ENCODE results near the gene ARRB1. TPM values are rescaled to one million over a fixed set of nuclear protein-coding genes. Genes with fewer than 3 reads are reported as not detected.

ARRB1 gene
- total RNA-seq, 1 experiment from 2014 or later = 24.2 TPM

- H3K27me3 ChIP-seq (ENCODE audit: insufficient read depth, low read length) = no peaks in the 10 kb centered on the region
- no peaks in the 10 kb centered on the region for H3K9me3 ChIP-seq (ENCODE audit: control insufficient read depth in 1 of 2, insufficient read depth in 1 of 2, low read depth in 1 of 2, low read length in 2 of 2)
- no peak overlapping the region for H3K27ac ChIP-seq (ENCODE audit: low read depth, low read length)
- peaks cover 5% of the 10 kb centered on the region for H3K79me2 ChIP-seq (ENCODE audit: insufficient read depth, low read length)
- no peak for ATAC-seq
- H3K4me1 ChIP-seq (ENCODE audit: control insufficient read depth in 1 of 2, insufficient read depth in 2 of 2, low read length in 2 of 2) = peaks cover 38 to 57% of the 10 kb centered on the region in 2 experiments
- ChIA-PET POLR2A (no interaction called here), CTCF (no interaction called here), RAD21 (ENCODE audit: low non-redundant PET in 1 of 2, low total read pairs in 2 of 2, uncharacterized antibody in 2 of 2, unreplicated experiment in 2 of 2) (no interaction called here)
- TF ChIP-seq CTCF (IDR thresholded peaks at IDR 0.05 in 2 of 3, conservative IDR thresholded peaks at IDR 0.05 in 1 of 3; ENCODE audit: borderline replicate concordance in 1 of 3, insufficient read depth in 1 of 3, low read depth in 2 of 3, low read length in 2 of 3) (no peak), REST (IDR thresholded peaks at IDR 0.05; ENCODE audit: low read depth) (no peak), CEBPB (IDR thresholded peaks at IDR 0.05; ENCODE audit: low read depth) (no peak), POLR2AphosphoS5 (IDR thresholded peaks at IDR 0.05; ENCODE audit: low read depth, low read length) (no peak), POLR2A (IDR thresholded peaks at IDR 0.05; ENCODE audit: borderline replicate concordance, extremely low read depth, insufficient read depth, insufficient read length) (no peak), ZBTB33 (IDR thresholded peaks at IDR 0.05; ENCODE audit: extremely low read depth, insufficient replicate concordance, low read length) (no peak), EGR1 (IDR thresholded peaks at IDR 0.05; ENCODE audit: low read depth) (no peak)
- no peak overlapping the region for H3K4me3 ChIP-seq (replicated peaks in 1 of 2; ENCODE audit: low read depth in 1 of 2, low read length in 2 of 2)
- BruUV-seq (replicated peaks) = no TSS peak
- intact Hi-C loops (cut with micrococcal nuclease) = no loop called here
- no peak overlapping the region for H3K9ac ChIP-seq (ENCODE audit: low read length)
- no peak for DNase-seq (ENCODE audit: low read depth, low spot score)
- H3K4me2 ChIP-seq (ENCODE audit: low read length) = no peak overlapping the region
- no peaks in the 10 kb centered on the region for H3K36me3 ChIP-seq (ENCODE audit: control insufficient read depth in 1 of 2, insufficient read depth in 2 of 2, low read length in 2 of 2)
- no peaks in the 10 kb centered on the region for H4K20me1 ChIP-seq (ENCODE audit: insufficient read depth)
- H2AFZ ChIP-seq (ENCODE audit: low read depth, low read length, poor library complexity, severe bottlenecking) = no peak overlapping the region
- no peaks in the 10 kb centered on the region for H3K9me2 ChIP-seq (ENCODE audit: insufficient read depth)
Measured at GRCh38 chr11:75324189-75324588, 27.3 kb downstream of the ARRB1 start.
